GM06990 (cell line): ENCODE results near the gene TNFRSF1B.

ENCODE experiments used
- DNase-seq: peaks from one replicate; pipeline ENCODE4 v3.0.0-alpha.2; 2011; ENCODE audit not compliant: insufficient read length; ENCODE audit errors: extremely low read depth
- H3K27me3 ChIP-seq: replicated peaks from 2 replicates; pipeline ENCODE4 v1.6.0; 2011; ENCODE audit warnings: low read length; ENCODE audit not compliant: control insufficient read depth, insufficient read depth
- H3K36me3 ChIP-seq: 2 replicates; pipeline ENCODE4 v1.5.1; 2011; ENCODE audit warnings: low read length; ENCODE audit not compliant: control insufficient read depth, insufficient read depth
- H3K4me3 ChIP-seq: replicated peaks from 2 replicates; pipeline ENCODE4 v1.5.1; 2011; ENCODE audit warnings: low read depth, mild to moderate bottlenecking, control low read depth, low read length
- CTCF ChIP-seq: IDR thresholded peaks from 2 replicates; pipeline ENCODE4 v1.5.1; 2011; ENCODE audit warnings: low read length, control low read depth, mild to moderate bottlenecking, inconsistent platforms; ENCODE audit not compliant: insufficient read depth, poor library complexity, severe bottlenecking

The TNFRSF1B gene

GRCh38 chr1:12132078-12132477 is 34.7 kb upstream of the TNFRSF1B start:
- Histone ChIP-seq H3K27me3 (no peaks in the 10 kb centered on the region), H3K36me3 (peaks cover 29% of the 10 kb centered on the region), H3K4me3 (no peak overlapping the region)
- no peak for TF ChIP-seq CTCF
- no peak for DNase-seq

GRCh38 chr1:12134716-12135115 is 32.1 kb upstream of the TNFRSF1B start:
- Histone ChIP-seq H3K4me3 (no peak overlapping the region), H3K27me3 (no peaks in the 10 kb centered on the region), H3K36me3 (peaks cover 25% of the 10 kb centered on the region)
- TF ChIP-seq CTCF: no peak
- no peak for DNase-seq

- no peaks in the 10 kb centered on the region for H3K27me3 ChIP-seq
- TF ChIP-seq CTCF: no peak
- DNase-seq: no peak
- no peak overlapping the region for H3K4me3 ChIP-seq
- peaks cover 27% of the 10 kb centered on the region for H3K36me3 ChIP-seq
These were observed 31.2 kb upstream of the TNFRSF1B start for GRCh38 chr1:12135612-12136011.

GRCh38 chr1:12136916-12137610 is 29.7 kb upstream of the TNFRSF1B start:
- peaks cover 30% of the 10 kb centered on the region for H3K36me3 ChIP-seq
- no peak for DNase-seq
- no peaks in the 10 kb centered on the region for H3K27me3 ChIP-seq
- no peak overlapping the region for H3K4me3 ChIP-seq
- no peak for TF ChIP-seq CTCF

- DNase-seq: no peak
- TF ChIP-seq CTCF: no peak
- Histone ChIP-seq H3K36me3 (peaks cover 43% of the 10 kb centered on the region), H3K4me3 (no peak overlapping the region), H3K27me3 (no peaks in the 10 kb centered on the region)
These were observed 28.3 kb upstream of the TNFRSF1B start for GRCh38 chr1:12138196-12139168.
